OCI-LY3 (cell line): ENCODE results near the gene KLRD1.

Source experiments
- H2AFZ ChIP-seq: fragments of 200-600, 300-600 bp; shearing (Covaris generic); 2 replicates; pipeline ENCODE4 v1.6.0; 2014; ENCODE audit warnings: antibody characterized with exemption, low read depth, low read length
- H3K27ac ChIP-seq: fragments of 200-600, 300-600 bp; sonication (generic); 2 replicates; pipeline ENCODE4 v1.5.1; 2014; ENCODE audit warnings: mild to moderate bottlenecking, low read length, moderate library complexity, mixed read lengths
- H3K27me3 ChIP-seq: fragments of 200-600, 300-600 bp; sonication (generic); 2 replicates; pipeline ENCODE4 v1.6.1; 2014; ENCODE audit warnings: low read depth, low read length, mixed read lengths
- H3K36me3 ChIP-seq: fragments of 200-600, 300-600 bp; sonication (generic); replicated peaks from 2 replicates; pipeline ENCODE3; 2014; ENCODE audit warnings: low read depth, low read length, mixed read lengths
- H3K4me1 ChIP-seq: fragments of 300-600, 200-600 bp; sonication (generic); 2 replicates; pipeline ENCODE4 v1.6.1; 2014; ENCODE audit warnings: low read length, mixed read lengths
- H3K4me2 ChIP-seq: fragments of 200-600, 300-600 bp; sonication (generic); 2 replicates; pipeline ENCODE4 v1.6.1; 2014; ENCODE audit warnings: low read length, mixed read lengths
- H3K4me3 ChIP-seq: fragments of 300-600, 200-600 bp; sonication (generic); 2 replicates; pipeline ENCODE4 v1.5.1; 2014; ENCODE audit warnings: antibody characterized with exemption, mild to moderate bottlenecking, low read length, moderate library complexity
- H3K79me2 ChIP-seq: fragments of 300-600, 200-600 bp; shearing (Covaris generic); 2 replicates; pipeline ENCODE4 v1.6.1; 2014; ENCODE audit warnings: mild to moderate bottlenecking, low read length, mixed read lengths
- H3K9ac ChIP-seq: fragments of 300-600, 200-600 bp; shearing (Covaris generic); 2 replicates; pipeline ENCODE4 v1.6.0; 2014; ENCODE audit warnings: mild to moderate bottlenecking, low read length, moderate library complexity
- H3K9me3 ChIP-seq: fragments of 200-600, 300-600 bp; shearing (Covaris generic); 2 replicates; pipeline ENCODE4 v1.6.1; 2014; ENCODE audit warnings: low read length, mixed read lengths; ENCODE audit not compliant: insufficient read depth
- H4K20me1 ChIP-seq: fragments of 200-600, 300-600 bp; sonication (generic); 2 replicates; pipeline ENCODE4 v1.6.1; 2016; ENCODE audit warnings: low read length, mixed read lengths; ENCODE audit not compliant: insufficient read depth
- CTCF ChIP-seq: fragments of 200-600, 300-600 bp; sonication (generic); IDR thresholded peaks from 2 replicates; pipeline ENCODE4 v1.5.1; 2014; ENCODE audit warnings: antibody characterized with exemption, low read length, low read depth
- EZH2phosphoT487 ChIP-seq: fragments of 200-600 bp; shearing (Covaris generic); IDR thresholded peaks from 2 replicates; pipeline ENCODE4 v1.6.1; 2018; ENCODE audit warnings: antibody characterized with exemption, mixed run types, low read depth

KLRD1 gene

GRCh38 chr12:10293570-10294227 is 14.0 kb upstream of the KLRD1 start:
- H3K27ac ChIP-seq = peak overlapping the region; percentile 24
- H3K36me3 ChIP-seq = no peaks in the 10 kb centered on the region
- peak overlapping the region; percentile 43 for H3K4me2 ChIP-seq
- no peaks in the 10 kb centered on the region for H3K79me2 ChIP-seq
- H2AFZ ChIP-seq = peak overlapping the region; percentile 5; the same call in 1 of the 2 replicates
- H3K9me3 ChIP-seq = no peaks in the 10 kb centered on the region
- no peaks in the 10 kb centered on the region for H3K27me3 ChIP-seq
- H4K20me1 ChIP-seq = no peaks in the 10 kb centered on the region
- H3K4me1 ChIP-seq = peaks cover 29% of the 10 kb centered on the region
- TF ChIP-seq CTCF (no peak), EZH2phosphoT487 (no peak)
- no peak overlapping the region for H3K9ac ChIP-seq
- H3K4me3 ChIP-seq = no peak overlapping the region

GRCh38 chr12:10301103-10301502 is 6.6 kb upstream of the KLRD1 start:
- H2AFZ ChIP-seq = no peak overlapping the region
- H3K9me3 ChIP-seq = peaks cover 12% of the 10 kb centered on the region; the same call in 1 of the 2 replicates
- no peak overlapping the region for H3K27ac ChIP-seq
- TF ChIP-seq CTCF = no peak
- no peak for TF ChIP-seq EZH2phosphoT487
- H3K4me1 ChIP-seq = peaks cover 4% of the 10 kb centered on the region; the same call in 1 of the 2 replicates
- no peaks in the 10 kb centered on the region for H3K79me2 ChIP-seq
- no peak overlapping the region for H3K4me2 ChIP-seq
- H3K36me3 ChIP-seq = peaks cover 3% of the 10 kb centered on the region
- H4K20me1 ChIP-seq = no peaks in the 10 kb centered on the region
- no peak overlapping the region for H3K9ac ChIP-seq
- no peak overlapping the region for H3K4me3 ChIP-seq
- no peaks in the 10 kb centered on the region for H3K27me3 ChIP-seq

GRCh38 chr12:10304161-10304574 is 3.5 kb upstream of the KLRD1 start:
- no peaks in the 10 kb centered on the region for H4K20me1 ChIP-seq
- H2AFZ ChIP-seq = no peak overlapping the region
- H3K27me3 ChIP-seq = no peaks in the 10 kb centered on the region
- TF ChIP-seq EZH2phosphoT487 (no peak), CTCF (no peak)
- H3K27ac ChIP-seq = no peak overlapping the region
- H3K4me2 ChIP-seq = no peak overlapping the region
- H3K9ac ChIP-seq = no peak overlapping the region
- H3K4me1 ChIP-seq = no peaks in the 10 kb centered on the region
- H3K4me3 ChIP-seq = no peak overlapping the region
- H3K79me2 ChIP-seq = no peaks in the 10 kb centered on the region
- peaks cover 12% of the 10 kb centered on the region; the same call in 1 of the 2 replicates for H3K9me3 ChIP-seq
- peaks cover 3% of the 10 kb centered on the region for H3K36me3 ChIP-seq

- no peaks in the 10 kb centered on the region for H3K27me3 ChIP-seq
- H3K4me3 ChIP-seq = no peak overlapping the region
- peaks cover under 1% of the 10 kb centered on the region; the same call in 1 of the 2 replicates for H3K4me1 ChIP-seq
- H3K4me2 ChIP-seq = no peak overlapping the region
- TF ChIP-seq CTCF (no peak), EZH2phosphoT487 (no peak)
- H3K79me2 ChIP-seq = no peaks in the 10 kb centered on the region
- H3K9me3 ChIP-seq = peaks cover 12% of the 10 kb centered on the region; the same call in 1 of the 2 replicates
- peaks cover 3% of the 10 kb centered on the region for H3K36me3 ChIP-seq
- H3K27ac ChIP-seq = no peak overlapping the region
- no peaks in the 10 kb centered on the region for H4K20me1 ChIP-seq
- no peak overlapping the region for H2AFZ ChIP-seq
- no peak overlapping the region for H3K9ac ChIP-seq
Measured at GRCh38 chr12:10305411-10305810, 2.3 kb upstream of the KLRD1 start.
